K562 (cell line): ENCODE results near the gene BCAS1. TPM values are rescaled to one million over a fixed set of nuclear protein-coding genes. Genes with fewer than 3 reads are reported as not detected.
A peak's percentile ranks its signal among the peaks of the same experiment; 100 is the strongest.

ENCODE experiments used
- ATAC-seq: fragments of 200-7000 bp; cut with Tn5 transposase; 3 replicates; pipeline ENCODE4 v1.9.1; 2020; ENCODE audit warnings: moderate library complexity
- BruUV-seq: library from RNA; stranded (reverse); fragments of 400-500 nt; replicated peaks from 2 replicates; lab custom pipeline; 2021; lab: Mats Ljungman, UMichigan
- CTCF ChIA-PET: fragments of 300-600 bp; formaldehyde crosslinking; extraction: SDS; loops from one replicate; lab custom pipeline; 2021; ENCODE audit warnings: low intra/inter-chr PET ratio; lab: Yijun Ruan, JAX
- POLR2A ChIA-PET: fragments of 300-600, 350-650 bp; sonication (Branson Sonifier 250); formaldehyde crosslinking; extraction: SDS; loops from one replicate; lab custom pipeline; 2021; ENCODE audit warnings: antibody characterized with exemption, inconsistent platforms; lab: Yijun Ruan, JAX
- DNase-seq, 4 experiments: peaks; one replicate each; pipeline versions ENCODE4 v3.0.0 to v3.0.0-alpha.2; 2011 to 2018; ENCODE audit warnings: low spot score in 3 of 4, mixed read lengths in 3 of 4; ENCODE audit errors: extremely low read depth in 1 of 4
- FAIRE-seq: peaks from 2 replicates; lab custom pipeline; 2011; peaks lifted over from hg19 to GRCh38; lab: Jason Lieb, UNC
- H2AFZ ChIP-seq: 2 replicates; pipeline ENCODE4 v1.6.0; 2011; ENCODE audit warnings: low read depth, low read length, control low read depth, inconsistent platforms
- H3K27ac ChIP-seq: fragments of 200-600 bp; 3 replicates; pipeline ENCODE4 v1.8.0; 2011; ENCODE audit warnings: low read depth, mild to moderate bottlenecking, control low read depth, inconsistent platforms, low read length, moderate library complexity, mixed read lengths; ENCODE audit errors: extremely low read depth
- H3K27me3 ChIP-seq, 2 experiments: fragments of 300-600 bp in 1 of 2; 2 replicates in 1 of 2; 3 replicates in 1 of 2; pipeline versions ENCODE4 v1.6.0 to v1.8.0; 2011; ENCODE audit warnings: inconsistent platforms in 2 of 2, low read length in 2 of 2, mild to moderate bottlenecking in 1 of 2, mixed read lengths in 1 of 2, moderate library complexity in 1 of 2; ENCODE audit not compliant: control insufficient read depth in 2 of 2, insufficient read depth in 2 of 2
- H3K36me3 ChIP-seq: fragments of 300-600 bp; 3 replicates; pipeline ENCODE4 v1.8.0; 2011; ENCODE audit warnings: mild to moderate bottlenecking, low read length, inconsistent platforms; ENCODE audit not compliant: control insufficient read depth, insufficient read depth
- H3K4me1 ChIP-seq, 2 experiments: fragments of 200-600 bp in 1 of 2; replicated peaks in 1 of 2; 2 replicates in 1 of 2; 3 replicates in 1 of 2; pipeline versions ENCODE4 v1.5.1 to v1.8.0; 2011; ENCODE audit warnings: inconsistent platforms in 2 of 2, low read length in 2 of 2, mild to moderate bottlenecking in 1 of 2, mixed read lengths in 1 of 2, moderate library complexity in 1 of 2; ENCODE audit not compliant: control insufficient read depth in 2 of 2, insufficient read depth in 2 of 2
- H3K4me2 ChIP-seq: 2 replicates; pipeline ENCODE4 v1.6.1; 2011; ENCODE audit warnings: low read length, control low read depth, inconsistent platforms, mixed read lengths; ENCODE audit not compliant: insufficient read depth
- H3K4me3 ChIP-seq: fragments of 200-600 bp; sonication (generic), shearing (Covaris generic); 2 replicates; pipeline ENCODE4 v1.5.1; 2016; ENCODE audit warnings: control low read depth, inconsistent platforms
- H3K79me2 ChIP-seq: fragments of 200-600 bp; 3 replicates; pipeline ENCODE4 v1.8.0; 2011; ENCODE audit warnings: low read length, inconsistent platforms; ENCODE audit not compliant: control insufficient read depth, insufficient read depth
- H3K9ac ChIP-seq, 2 experiments: 2 replicates each; pipeline versions ENCODE4 v1.6.0 to v1.6.1; 2011; ENCODE audit warnings: low read depth in 2 of 2, low read length in 2 of 2, control low read depth in 1 of 2, inconsistent platforms in 1 of 2, mild to moderate bottlenecking in 1 of 2, mixed read lengths in 1 of 2; ENCODE audit not compliant: insufficient read depth in 1 of 2
- H3K9me1 ChIP-seq: one replicate; pipeline ENCODE4 v1.6.0; 2011; ENCODE audit warnings: inconsistent platforms, mild to moderate bottlenecking, low read length, moderate library complexity; ENCODE audit not compliant: control insufficient read depth, insufficient read depth
- H3K9me3 ChIP-seq: replicated peaks from 2 replicates; pipeline ENCODE4 v1.5.1; 2011; ENCODE audit warnings: low read depth, low read length, inconsistent platforms; ENCODE audit not compliant: control insufficient read depth, insufficient read depth
- H4K20me1 ChIP-seq: replicated peaks from 2 replicates; pipeline ENCODE4 v1.6.1; 2011; ENCODE audit warnings: low read length, inconsistent platforms, mixed read lengths; ENCODE audit not compliant: control insufficient read depth, insufficient read depth
- ARID1B ChIP-seq: fragments of 450-650 bp; IDR thresholded peaks from 2 replicates; pipeline ENCODE4 v1.6.1; 2016; ENCODE audit warnings: antibody characterized with exemption, mild to moderate bottlenecking, inconsistent platforms
- ARNT ChIP-seq, 2 experiments: fragments of 450-650 bp; IDR thresholded peaks; 2 replicates each; pipeline ENCODE4 v1.6.1; 2016; ENCODE audit warnings: mild to moderate bottlenecking in 1 of 2
- ATF3 ChIP-seq, 2 experiments: fragments of 450-650 bp in 1 of 2; sonication (generic) in 1 of 2; formaldehyde crosslinking in 1 of 2; IDR thresholded peaks in 1 of 2; conservative IDR thresholded peaks in 1 of 2; 2 replicates each; pipeline versions ENCODE4 v1.6.1 to v1.8.1; 2016 to 2023; ENCODE audit warnings: mild to moderate bottlenecking in 2 of 2, moderate library complexity in 2 of 2, inconsistent platforms in 1 of 2, missing genetic modification reagents in 1 of 2
- BACH1 ChIP-seq: fragments of 200-800 bp; sonication (Bioruptor generic); IDR thresholded peaks from 2 replicates; pipeline ENCODE4 v1.6.1; 2016; ENCODE audit warnings: missing genetic modification characterization, missing compliant biosample characterization
- BDP1 ChIP-seq: IDR thresholded peaks from 3 replicates; pipeline ENCODE4 v1.6.1; 2011; ENCODE audit not compliant: insufficient read length, insufficient read depth
- CBFA2T2 ChIP-seq: fragments of 450-650 bp; conservative IDR thresholded peaks from 2 replicates; pipeline ENCODE4 v1.6.1; 2017; ENCODE audit warnings: mild to moderate bottlenecking
- CBFA2T3 ChIP-seq: fragments of 450-650 bp; IDR thresholded peaks from 2 replicates; pipeline ENCODE4 v1.6.1; 2017
- EP300 ChIP-seq: IDR thresholded peaks from 2 replicates; pipeline ENCODE4 v1.6.1; 2012; ENCODE audit warnings: low read length, improper control_type of control experiment
- EWSR1 ChIP-seq: fragments of 450-650 bp; IDR thresholded peaks from 2 replicates; pipeline ENCODE4 v1.6.1; 2018; ENCODE audit warnings: borderline replicate concordance, mild to moderate bottlenecking, low read depth, moderate library complexity; ENCODE audit not compliant: partially characterized antibody
- HDGF ChIP-seq: fragments of 450-650 bp; IDR thresholded peaks from 2 replicates; pipeline ENCODE4 v1.6.1; 2016
- HMGN3 ChIP-seq: IDR thresholded peaks from 2 replicates; pipeline ENCODE4 v1.6.1; 2011; ENCODE audit warnings: borderline replicate concordance, low read depth, mild to moderate bottlenecking, mixed read lengths, low read length; ENCODE audit not compliant: insufficient read length; ENCODE audit errors: extremely low read depth
- KAT8 ChIP-seq: fragments of 450-650 bp; IDR thresholded peaks from 2 replicates; pipeline ENCODE4 v1.6.1; 2016; ENCODE audit warnings: low read depth, mild to moderate bottlenecking
- NCOR1 ChIP-seq: fragments of 450-650 bp; IDR thresholded peaks from 2 replicates; pipeline ENCODE4 v1.6.1; 2016; ENCODE audit warnings: mild to moderate bottlenecking, moderate library complexity
- PREB ChIP-seq: sonication (generic); formaldehyde crosslinking; IDR thresholded peaks from 2 replicates; pipeline ENCODE4 v1.8.1; 2023; ENCODE audit warnings: mild to moderate bottlenecking, missing genetic modification reagents
- STAT5A ChIP-seq: IDR thresholded peaks from 2 replicates; pipeline ENCODE4 v1.6.1; 2012; ENCODE audit warnings: low read length, inconsistent platforms, borderline replicate concordance
- XRCC4 ChIP-seq: IDR thresholded peaks from one replicate; pipeline ENCODE4 v1.6.1; 2011; ENCODE audit not compliant: insufficient read depth, insufficient read length; ENCODE audit errors: extremely low read depth
- ZNF146 ChIP-seq: IDR thresholded peaks from one replicate; pipeline ENCODE4 v1.6.1; 2018; ENCODE audit warnings: missing compliant biosample characterization; ENCODE audit not compliant: unreplicated experiment
- ZNF449 ChIP-seq: fragments of 250-450 bp; sonication (Bioruptor Pico); IDR thresholded peaks from 2 replicates; pipeline ENCODE4 v1.8.0; 2022; ENCODE audit warnings: moderate library complexity, mild to moderate bottlenecking, inconsistent platforms
- ZZZ3 ChIP-seq: fragments of 450-650 bp; IDR thresholded peaks from 2 replicates; pipeline ENCODE4 v1.6.1; 2016; ENCODE audit warnings: antibody characterized with exemption, mild to moderate bottlenecking, moderate library complexity
- WGBS: fragments of 100-300 bp; shearing (Covaris generic); methylation state at CpG from one replicate; pipeline ENCODE4 v1.1.6; 2016; ENCODE audit warnings: low coverage, mixed read lengths; ENCODE audit not compliant: insufficient coverage; ENCODE audit errors: missing lambda C conversion rate; 5-methylcytosine and 5-hydroxymethylcytosine counted together
- in situ Hi-C: fragments of 300-500 bp; cut with MboI; formaldehyde crosslinking; loops from 4 replicates; pipeline ENCODE4 v1.15.0; 2018; ENCODE audit warnings: inconsistent platforms, mixed read lengths
- intact Hi-C: fragments of 100-400 bp; cut with micrococcal nuclease; formaldehyde crosslinking; loops from 2 replicates; pipeline ENCODE4 v1.14.2; 2022
- polyA plus RNA-seq, 8 experiments: library from polyadenylated mRNA; depleted of rRNA in 4 of 8; stranded (reverse) in 5 of 8; unstranded in 3 of 8; fragments of >200 nt; fragmentation: Nextera tagmentation in 2 of 8; fragmentation: Illumina TruSeq in 1 of 8; extraction: Ambion mirVana in 2 of 8; extraction: Trizol in 1 of 8; gene quantifications; 2 replicates each; pipeline versions ENCODE4 v1.2.1 to v1.2.3, GENCODE V29; 2011 to 2014; ENCODE audit warnings: inconsistent platforms in 1 of 8, missing spikeins in 1 of 8
- total RNA-seq, 7 experiments: library from RNA; depleted of rRNA in 6 of 7; stranded (reverse); fragments of >200 nt in 6 of 7; fragmentation: Illumina TruSeq in 2 of 7; extraction: Trizol in 2 of 7; gene quantifications; 2 replicates each; pipeline versions ENCODE4 v1.2.1 to v1.2.3, GENCODE V29; 2011 to 2021; ENCODE audit warnings: low replicate concordance in 1 of 7

BCAS1 gene
- total and polyA plus RNA-seq, 9 of the 15 experiments (the other 6 are each of a cell fraction or from before 2014, with no cell fraction given), result 0.18 to 2.3 (median 0.93) TPM

- POLR2A ChIA-PET, result interaction anchor here (0.6 kb wide), 1 partner anchor 39 kb away, joined by 3 read pairs; no protein-coding TSS in a partner anchor
- H3K9me1 ChIP-seq, result no peaks in the 10 kb centered on the region
- H3K4me3 ChIP-seq, result no peak overlapping the region
- no peaks in the 10 kb centered on the region for H3K79me2 ChIP-seq
- no peak overlapping the region for H3K4me2 ChIP-seq
- WGBS, result 40% methylated on average over 4 of the region's 4 CpGs
- FAIRE-seq, result no peak
- no peaks in the 10 kb centered on the region for H3K36me3 ChIP-seq
- no TSS peak for BruUV-seq
- intact Hi-C loops, result no loop called here
- ATAC-seq, result no peak
- in situ Hi-C loops, result no loop called here
- no peak overlapping the region for H3K27ac ChIP-seq
- no peak for TF ChIP-seq HMGN3
- TF ChIP-seq ATF3 (IDR thresholded peaks at IDR 0.05), result no peak
- TF ChIP-seq ATF3 (CRISPR knock-in tag; conservative IDR thresholded peaks at IDR 0.05), result no peak
- TF ChIP-seq ZZZ3, result no peak
- peak; percentile 28; the same call in 1 of the 2 replicates for TF ChIP-seq EP300
- TF ChIP-seq PREB (CRISPR knock-in tag), result no peak
- TF ChIP-seq ARNT (IDR thresholded peaks at IDR 0.05), result no peak
- TF ChIP-seq NCOR1, result peak; percentile 24; the same call in 1 of the 2 replicates
- no peak for TF ChIP-seq BDP1
- peak; percentile 46 for TF ChIP-seq EWSR1
- TF ChIP-seq HDGF, result no peak
- peak; percentile 50 for TF ChIP-seq CBFA2T3
- TF ChIP-seq STAT5A, result no peak
- TF ChIP-seq ARID1B, result peak; percentile 22; the same call in 1 of the 2 replicates
- TF ChIP-seq KAT8, result no peak
- peak; percentile 28; the same call in 1 of the 2 replicates for TF ChIP-seq BACH1 (tag)
- TF ChIP-seq CBFA2T2, result peak; percentile 28; the same call in 1 of the 2 replicates
- no peak for TF ChIP-seq XRCC4
- no peak for TF ChIP-seq ZNF449 (CRISPR knock-in tag)
- TF ChIP-seq ZNF146 (CRISPR knock-in tag), result no peak
- TF ChIP-seq, all 486 proteins: peak for 7
- Histone ChIP-seq H3K9ac (no peak overlapping the region), H2AFZ (peak overlapping the region; percentile 7), H3K4me1 (peaks cover 8 to 33% of the 10 kb centered on the region in 2 experiments; a peak in 4 of 5 replicates), H4K20me1 (no peaks in the 10 kb centered on the region), H3K9me3 (no peaks in the 10 kb centered on the region), H3K27me3 (no peaks in the 10 kb centered on the region)
- no peak for DNase-seq
- CTCF ChIA-PET, result interaction anchor here (0.6 kb wide), 1 partner anchor 31 kb away, joined by 3 read pairs; no protein-coding TSS in a partner anchor
These were observed 175.0 kb downstream of the BCAS1 start for GRCh38 chr20:53895385-53895755.
